Liver (tissue), 9 donors: ENCODE measurements around the gene IGHMBP2. TPM values are rescaled to one million over a fixed set of nuclear protein-coding genes. Genes with fewer than 3 reads are reported as not detected.

ENCODE experiments used
- DNase-seq: peaks from one replicate; pipeline ENCODE4 v3.0.0-alpha.2; 2017; ENCODE audit warnings: low spot score
- H3K27ac ChIP-seq, 2 donors: one replicate each; pipeline ENCODE4 v1.7.0; 2013; ENCODE audit warnings: inconsistent platforms in 2 of 2, low read length in 2 of 2, control low read depth in 1 of 2, low read depth in 1 of 2, mild to moderate bottlenecking in 1 of 2
- H3K27me3 ChIP-seq, 4 donors: one replicate each; pipeline versions ENCODE4 v1.6.1 to v1.7.0; 2013; ENCODE audit warnings: low read length in 3 of 4, inconsistent platforms in 1 of 4, mild to moderate bottlenecking in 1 of 4, moderate library complexity in 1 of 4; ENCODE audit not compliant: control insufficient read depth in 4 of 4, insufficient read depth in 4 of 4
- H3K36me3 ChIP-seq, 4 donors: one replicate each; pipeline versions ENCODE4 v1.6.1 to v1.7.0; 2013; ENCODE audit warnings: low read length in 3 of 4, mild to moderate bottlenecking in 3 of 4, low read depth in 1 of 4, moderate library complexity in 1 of 4; ENCODE audit not compliant: control insufficient read depth in 4 of 4, insufficient read depth in 3 of 4
- H3K4me1 ChIP-seq, 4 donors: one replicate each; pipeline versions ENCODE4 v1.6.1 to v1.7.0; 2013; ENCODE audit warnings: low read length in 3 of 4, mild to moderate bottlenecking in 3 of 4, moderate library complexity in 1 of 4; ENCODE audit not compliant: control insufficient read depth in 4 of 4, insufficient read depth in 4 of 4
- H3K4me3 ChIP-seq, 3 donors: one replicate each; pipeline versions ENCODE4 v1.6.1 to v1.7.0; 2013; ENCODE audit warnings: low read length in 3 of 3, control low read depth in 1 of 3, low read depth in 1 of 3, mild to moderate bottlenecking in 1 of 3
- H3K9ac ChIP-seq, 2 donors: one replicate each; pipeline ENCODE4 v1.7.0; 2013; ENCODE audit warnings: low read length in 2 of 2, mild to moderate bottlenecking in 2 of 2, moderate library complexity in 2 of 2, control low read depth in 1 of 2, low read depth in 1 of 2
- H3K9me3 ChIP-seq, 4 donors: one replicate each; pipeline versions ENCODE4 v1.6.1 to v1.7.0; 2013; ENCODE audit warnings: low read length in 3 of 4; ENCODE audit not compliant: control insufficient read depth in 4 of 4
- CTCF ChIP-seq: fragments of 150-350 bp; IDR thresholded peaks from 2 replicates; pipeline ENCODE4 v1.5.1; 2017; ENCODE audit warnings: improper control_type of control experiment, low read depth, low read length; ENCODE audit not compliant: missing input control
- EGR1 ChIP-seq, 2 donors: IDR thresholded peaks; 2 replicates each; pipeline ENCODE4 v1.6.1; 2016 to 2018; ENCODE audit warnings: antibody characterized with exemption in 2 of 2, low read depth in 2 of 2
- FOXA1 ChIP-seq: IDR thresholded peaks from 2 replicates; pipeline ENCODE4 v1.6.1; 2016; ENCODE audit warnings: antibody characterized with exemption
- FOXA2 ChIP-seq: IDR thresholded peaks from 2 replicates; pipeline ENCODE4 v1.6.1; 2016; ENCODE audit warnings: antibody characterized with exemption
- GABPA ChIP-seq, 2 donors: IDR thresholded peaks in 1 of 2; conservative IDR thresholded peaks in 1 of 2; 2 replicates each; pipeline ENCODE4 v1.6.1; 2016; ENCODE audit warnings: antibody characterized with exemption in 2 of 2, mild to moderate bottlenecking in 1 of 2, moderate library complexity in 1 of 2
- HNF4A ChIP-seq, 2 donors: conservative IDR thresholded peaks; 2 replicates each; pipeline ENCODE4 v1.6.1; 2016; ENCODE audit warnings: antibody characterized with exemption in 2 of 2, mild to moderate bottlenecking in 2 of 2
- HNF4G ChIP-seq: IDR thresholded peaks from 2 replicates; pipeline ENCODE4 v1.6.1; 2016; ENCODE audit warnings: antibody characterized with exemption
- MAX ChIP-seq: IDR thresholded peaks from 2 replicates; pipeline ENCODE4 v1.6.1; 2016; ENCODE audit warnings: antibody characterized with exemption
- NR2F2 ChIP-seq: IDR thresholded peaks from 2 replicates; pipeline ENCODE4 v1.6.1; 2016; ENCODE audit warnings: antibody characterized with exemption
- RAD21 ChIP-seq, 2 donors: IDR thresholded peaks; 2 replicates each; pipeline ENCODE4 v1.6.1; 2016; ENCODE audit warnings: antibody characterized with exemption in 2 of 2, mild to moderate bottlenecking in 2 of 2
- RXRA ChIP-seq, 2 donors: IDR thresholded peaks; 2 replicates each; pipeline ENCODE4 v1.6.1; 2017 to 2018; ENCODE audit warnings: antibody characterized with exemption in 2 of 2, mild to moderate bottlenecking in 1 of 2
- YY1 ChIP-seq: IDR thresholded peaks from 2 replicates; pipeline ENCODE4 v1.6.1; 2016; ENCODE audit warnings: antibody characterized with exemption, mild to moderate bottlenecking
- WGBS: extraction: QIAGEN DNeasy Blood & Tissue Kit; methylation state at CpG from one replicate; pipeline ENCODE4 v1.1.7; 2013; 5-methylcytosine and 5-hydroxymethylcytosine counted together
- polyA plus RNA-seq, 2 donors: library from polyadenylated mRNA; stranded (reverse) in 1 of 2; unstranded in 1 of 2; fragments of 200-250 nt in 1 of 2; fragments of >200 nt in 1 of 2; fragmentation: Nextera tagmentation in 1 of 2; extraction: Ambion mirVana in 1 of 2; gene quantifications; one replicate each; pipeline versions ENCODE4 v1.2.1 to v1.2.3, GENCODE V29; 2013 to 2015
- total RNA-seq, 2 donors: library from RNA; depleted of rRNA; stranded (reverse); fragments of >200 nt; gene quantifications; one replicate each; pipeline ENCODE4 v1.2.3, GENCODE V29; 2014
- donor health status: healthy.
- donor health status: healthy.
- donor health status: healthy.
- donor health status: healthy.
- donor health status: healthy.

IGHMBP2 gene
- total and polyA plus RNA-seq, 4 donors: 5.7 to 14.0 (median 7.0) TPM

- DNase-seq: no peak
- Histone ChIP-seq H3K27ac (no peak overlapping the region), H3K9me3 (no peaks in the 10 kb centered on the region), H3K4me1 (no peaks in the 10 kb centered on the region), H3K27me3 (no peaks in the 10 kb centered on the region), H3K9ac (no peak overlapping the region), H3K36me3 (peaks cover 25 to 70% (median 27%) of the 10 kb centered on the region in 4 donors), H3K4me3 (no peak overlapping the region)
- WGBS: 96% methylated on average over 29 of the region's 29 CpGs
- TF ChIP-seq RAD21 (IDR thresholded peaks at IDR 0.05) (no peak), EGR1 (IDR thresholded peaks at IDR 0.05; ENCODE audit: low read depth in 2 of 2) (no peak), HNF4G (no peak), GABPA (IDR thresholded peaks at IDR 0.05 in 1 of 2, conservative IDR thresholded peaks at IDR 0.05 in 1 of 2) (no peak), RXRA (IDR thresholded peaks at IDR 0.05) (no peak)
These were observed 33.3 kb downstream of the IGHMBP2 start for GRCh38 chr11:68936676-68937620.

GRCh38 chr11:68938088-68938487 lies 34.4 kb downstream of the IGHMBP2 start:
- Histone ChIP-seq H3K4me3 (no peak overlapping the region), H3K27ac (no peak overlapping the region), H3K36me3 (peaks cover 25 to 65% (median 27%) of the 10 kb centered on the region in 4 donors), H3K9me3 (no peaks in the 10 kb centered on the region), H3K4me1 (no peaks in the 10 kb centered on the region), H3K27me3 (no peaks in the 10 kb centered on the region), H3K9ac (no peak overlapping the region)
- 93% methylated on average over 18 of the region's 18 CpGs for WGBS
- no peak for DNase-seq
- TF ChIP-seq CTCF (no peak), NR2F2 (no peak), EGR1 (IDR thresholded peaks at IDR 0.05; ENCODE audit: low read depth in 2 of 2) (no peak), YY1 (no peak), FOXA2 (no peak)

GRCh38 chr11:68938816-68939582 lies 35.3 kb downstream of the IGHMBP2 start:
- H3K27me3 ChIP-seq: no peaks in the 10 kb centered on the region
- DNase-seq: no peak

More at GRCh38 chr11:68938816-68939582, 35.3 kb downstream of the IGHMBP2 start:
- Histone ChIP-seq H3K36me3 (peaks cover 23 to 56% (median 26%) of the 10 kb centered on the region in 4 donors), H3K27ac (no peak overlapping the region), H3K4me1 (no peaks in the 10 kb centered on the region), H3K4me3 (no peak overlapping the region), H3K9ac (no peak overlapping the region), H3K9me3 (no peaks in the 10 kb centered on the region)
- TF ChIP-seq HNF4A (conservative IDR thresholded peaks at IDR 0.05) (no peak), HNF4G (no peak), FOXA1 (no peak), MAX (no peak), CTCF (no peak), FOXA2 (no peak)
- 94% methylated on average over 17 of the region's 17 CpGs for WGBS
